ENCODE data around the gene CECR2.

DNA sequence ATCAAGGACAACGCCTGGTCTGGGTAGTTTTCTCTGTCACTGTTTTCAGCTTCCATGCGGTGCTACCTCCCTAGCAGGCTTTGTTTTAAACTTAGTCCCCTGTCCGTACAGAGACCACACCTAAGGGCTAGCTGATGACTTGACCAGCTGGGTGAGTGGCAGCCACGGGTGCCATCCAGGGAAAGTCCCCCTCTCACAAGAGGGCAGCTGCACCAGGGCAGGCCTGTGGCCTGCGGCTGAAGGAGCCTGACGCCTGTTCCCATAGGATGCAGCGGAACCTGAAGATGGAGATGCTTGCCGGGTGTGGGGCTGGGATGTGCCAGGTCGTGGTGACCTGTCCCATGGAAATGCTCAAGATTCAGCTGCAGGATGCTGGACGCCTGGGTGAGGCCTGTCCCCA lies 213.9 kb downstream of the CECR2 start:
- TF ChIP-seq, protein P1, sequence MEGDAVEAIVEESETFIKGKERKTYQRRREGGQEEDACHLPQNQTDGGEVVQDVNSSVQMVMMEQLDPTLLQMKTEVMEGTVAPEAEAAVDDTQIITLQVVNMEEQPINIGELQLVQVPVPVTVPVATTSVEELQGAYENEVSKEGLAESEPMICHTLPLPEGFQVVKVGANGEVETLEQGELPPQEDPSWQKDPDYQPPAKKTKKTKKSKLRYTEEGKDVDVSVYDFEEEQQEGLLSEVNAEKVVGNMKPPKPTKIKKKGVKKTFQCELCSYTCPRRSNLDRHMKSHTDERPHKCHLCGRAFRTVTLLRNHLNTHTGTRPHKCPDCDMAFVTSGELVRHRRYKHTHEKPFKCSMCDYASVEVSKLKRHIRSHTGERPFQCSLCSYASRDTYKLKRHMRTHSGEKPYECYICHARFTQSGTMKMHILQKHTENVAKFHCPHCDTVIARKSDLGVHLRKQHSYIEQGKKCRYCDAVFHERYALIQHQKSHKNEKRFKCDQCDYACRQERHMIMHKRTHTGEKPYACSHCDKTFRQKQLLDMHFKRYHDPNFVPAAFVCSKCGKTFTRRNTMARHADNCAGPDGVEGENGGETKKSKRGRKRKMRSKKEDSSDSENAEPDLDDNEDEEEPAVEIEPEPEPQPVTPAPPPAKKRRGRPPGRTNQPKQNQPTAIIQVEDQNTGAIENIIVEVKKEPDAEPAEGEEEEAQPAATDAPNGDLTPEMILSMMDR (conservative IDR thresholded peaks at IDR 0.05; ENCODE audit: low read depth, low read length) = no peak
- no peak for TF ChIP-seq EZH2 (IDR thresholded peaks at IDR 0.05; ENCODE audit: borderline replicate concordance, low read depth, low read length, poor library complexity, severe bottlenecking)

Data from A673 (cell line).